HCT116 (cell line): ENCODE data around the gene FNDC3B. TPM values are rescaled to one million over a fixed set of nuclear protein-coding genes. Genes with fewer than 3 reads are reported as not detected.

ENCODE experiments used
- ATAC-seq: fragments of 200-7000 bp; cut with Tn5 transposase; 2 replicates; pipeline ENCODE4 v1.9.1; 2020; ENCODE audit warnings: mild to moderate bottlenecking, moderate library complexity
- BruUV-seq: library from RNA; stranded (reverse); fragments of 400-500 nt; replicated peaks from 2 replicates; lab custom pipeline; 2021; lab: Mats Ljungman, UMichigan
- CTCF ChIA-PET: fragments of 300-600 bp; sonication (Branson Sonifier 250); formaldehyde crosslinking; loops from one replicate; lab custom pipeline; 2021; ENCODE audit warnings: antibody characterized with exemption; lab: Charles Lee
- POLR2A ChIA-PET: fragments of 300-600, 350-600 bp; sonication (Branson Sonifier 250); formaldehyde crosslinking; loops from one replicate; lab custom pipeline; 2021; ENCODE audit warnings: antibody characterized with exemption; lab: Charles Lee
- RAD21 ChIA-PET, 2 experiments: fragments of 300-600 bp; sonication (Branson Sonifier 250); formaldehyde crosslinking; loops; one replicate each; lab custom pipeline; 2023; ENCODE audit warnings: low total read pairs in 2 of 2; ENCODE audit not compliant: uncharacterized antibody in 2 of 2, unreplicated experiment in 2 of 2, low non-redundant PET in 1 of 2; lab: Charles Lee
- DNase-seq: peaks from one replicate; pipeline ENCODE4 v3.0.0-alpha.2; 2010; ENCODE audit warnings: low read depth, low spot score
- H2AFZ ChIP-seq: fragments of 200-600 bp; shearing (Covaris generic), sonication (generic); 2 replicates; pipeline ENCODE4 v1.6.1; 2017; ENCODE audit warnings: low read depth, mixed run types, mixed read lengths, antibody characterized with exemption, low read length; ENCODE audit not compliant: poor library complexity, severe bottlenecking
- H3K27ac ChIP-seq: 2 replicates; pipeline ENCODE4 v1.5.1; 2012; ENCODE audit warnings: low read depth, low read length
- H3K27me3 ChIP-seq: fragments of 200-600 bp; sonication (generic); 2 replicates; pipeline ENCODE4 v1.6.1; 2016; ENCODE audit warnings: mixed run types, low read length, mixed read lengths; ENCODE audit not compliant: insufficient read depth
- H3K36me3 ChIP-seq, 2 experiments: fragments of 200-500 bp in 1 of 2; fragments of 200-600 bp in 1 of 2; sonication (Bioruptor generic) in 1 of 2; sonication (generic) in 1 of 2; 2 replicates each; pipeline versions ENCODE4 v1.5.1 to v1.6.1; 2014 to 2016; ENCODE audit warnings: low read length in 2 of 2, inconsistent platforms in 1 of 2, mixed read lengths in 1 of 2, mixed run types in 1 of 2; ENCODE audit not compliant: insufficient read depth in 2 of 2, control insufficient read depth in 1 of 2
- H3K4me1 ChIP-seq, 2 experiments: fragments of 200-600 bp in 1 of 2; sonication (generic) in 1 of 2; 2 replicates each; pipeline versions ENCODE4 v1.5.1 to v1.6.1; 2012 to 2017; ENCODE audit warnings: low read length in 2 of 2, inconsistent platforms in 1 of 2, mild to moderate bottlenecking in 1 of 2, mixed read lengths in 1 of 2, mixed run types in 1 of 2, moderate library complexity in 1 of 2; ENCODE audit not compliant: insufficient read depth in 2 of 2, control insufficient read depth in 1 of 2
- H3K4me2 ChIP-seq: fragments of 200-600 bp; sonication (generic); 2 replicates; pipeline ENCODE4 v1.6.1; 2017; ENCODE audit warnings: mixed run types, low read length, mixed read lengths
- H3K4me3 ChIP-seq, 2 experiments: fragments of 200-600 bp in 1 of 2; sonication (generic) in 1 of 2; replicated peaks in 1 of 2; 2 replicates each; pipeline ENCODE4 v1.5.1; 2011 to 2016; ENCODE audit warnings: low read length in 2 of 2, control low read depth in 1 of 2, low read depth in 1 of 2, mild to moderate bottlenecking in 1 of 2, mixed read lengths in 1 of 2, mixed run types in 1 of 2
- H3K79me2 ChIP-seq: fragments of 200-600 bp; sonication (generic); 2 replicates; pipeline ENCODE4 v1.6.1; 2017; ENCODE audit warnings: mild to moderate bottlenecking, mixed run types, low read length, moderate library complexity, mixed read lengths; ENCODE audit not compliant: insufficient read depth
- H3K9ac ChIP-seq: fragments of 200-600 bp; sonication (generic); 2 replicates; pipeline ENCODE4 v1.6.1; 2016; ENCODE audit warnings: low read length, mixed read lengths
- H3K9me2 ChIP-seq: fragments of 200-600 bp; sonication (generic), shearing (Covaris generic); 2 replicates; pipeline ENCODE4 v1.6.1; 2017; ENCODE audit warnings: mixed run types, mild to moderate bottlenecking, moderate library complexity; ENCODE audit not compliant: insufficient read depth
- H3K9me3 ChIP-seq, 2 experiments: fragments of 200-500 bp in 1 of 2; fragments of 200-600 bp in 1 of 2; sonication (Bioruptor generic) in 1 of 2; sonication (generic) in 1 of 2; 2 replicates each; pipeline ENCODE4 v1.6.1; 2014 to 2017; ENCODE audit warnings: low read length in 2 of 2, mixed read lengths in 2 of 2, inconsistent platforms in 1 of 2, low read depth in 1 of 2, mild to moderate bottlenecking in 1 of 2, mixed run types in 1 of 2, moderate library complexity in 1 of 2; ENCODE audit not compliant: control insufficient read depth in 1 of 2, insufficient read depth in 1 of 2
- H4K20me1 ChIP-seq: fragments of 200-600 bp; sonication (generic), shearing (Covaris generic); 2 replicates; pipeline ENCODE4 v1.6.1; 2017; ENCODE audit warnings: mixed run types, mild to moderate bottlenecking, moderate library complexity; ENCODE audit not compliant: insufficient read depth
- CEBPB ChIP-seq: IDR thresholded peaks from 2 replicates; pipeline ENCODE4 v1.6.1; 2012; ENCODE audit warnings: low read depth
- EGR1 ChIP-seq: IDR thresholded peaks from 2 replicates; pipeline ENCODE4 v1.6.1; 2012; ENCODE audit warnings: low read depth
- EZH2 ChIP-seq: fragments of 200-600 bp; sonication (generic); IDR thresholded peaks from 2 replicates; pipeline ENCODE4 v1.6.1; 2017; ENCODE audit warnings: antibody characterized with exemption, mixed run types
- FOSL1 ChIP-seq: IDR thresholded peaks from 2 replicates; pipeline ENCODE4 v1.6.1; 2012; ENCODE audit warnings: low read depth
- JUND ChIP-seq: IDR thresholded peaks from 2 replicates; pipeline ENCODE4 v1.6.1; 2012
- POLR2AphosphoS5 ChIP-seq: IDR thresholded peaks from 2 replicates; pipeline ENCODE4 v1.6.1; 2011; ENCODE audit warnings: mild to moderate bottlenecking, low read depth, low read length, moderate library complexity
- SIN3A ChIP-seq: IDR thresholded peaks from 2 replicates; pipeline ENCODE4 v1.6.1; 2012; ENCODE audit warnings: low read depth
- TCF7L2 ChIP-seq: IDR thresholded peaks from 2 replicates; pipeline ENCODE4 v1.7.0; 2011; ENCODE audit warnings: borderline replicate concordance, inconsistent platforms; ENCODE audit not compliant: insufficient read depth, insufficient read length; ENCODE audit errors: extremely low read depth
- ZNF274 ChIP-seq: fragments of 200-500 bp; sonication (Bioruptor generic); IDR thresholded peaks from 2 replicates; pipeline ENCODE4 v1.6.1; 2014; ENCODE audit warnings: mild to moderate bottlenecking, low read depth, low read length, inconsistent platforms
- intact Hi-C: fragments of 100-400 bp; cut with micrococcal nuclease; formaldehyde crosslinking; loops from 2 replicates; pipeline ENCODE4 v1.10.0; 2022
- total RNA-seq: library from RNA; stranded (reverse); gene quantifications from one replicate; pipeline ENCODE4 v1.2.1, GENCODE V29; 2021; ENCODE audit not compliant: unreplicated experiment
- TF ChIP-seq, protein P1 (sequence below), 3 experiments: fragments of 200-600 bp in 1 of 3; sonication (generic) in 1 of 3; IDR thresholded peaks in 2 of 3; conservative IDR thresholded peaks in 1 of 3; 2 replicates each; pipeline ENCODE4 v1.5.1; 2012 to 2017; ENCODE audit warnings: low read depth in 2 of 3, low read length in 2 of 3, antibody characterized with exemption in 1 of 3, borderline replicate concordance in 1 of 3, control low read depth in 1 of 3, mild to moderate bottlenecking in 1 of 3, mixed read lengths in 1 of 3, mixed run types in 1 of 3, moderate library complexity in 1 of 3; ENCODE audit not compliant: insufficient read depth in 1 of 3
- TF ChIP-seq, protein P2 (sequence below): IDR thresholded peaks from 2 replicates; pipeline ENCODE4 v1.6.1; 2012
- TF ChIP-seq, protein P3 (sequence below): IDR thresholded peaks from 2 replicates; pipeline ENCODE4 v1.6.1; 2012; ENCODE audit warnings: low read depth

The FNDC3B gene
- total RNA-seq, 1 experiment from 2014 or later: 45.7 TPM

DNA sequence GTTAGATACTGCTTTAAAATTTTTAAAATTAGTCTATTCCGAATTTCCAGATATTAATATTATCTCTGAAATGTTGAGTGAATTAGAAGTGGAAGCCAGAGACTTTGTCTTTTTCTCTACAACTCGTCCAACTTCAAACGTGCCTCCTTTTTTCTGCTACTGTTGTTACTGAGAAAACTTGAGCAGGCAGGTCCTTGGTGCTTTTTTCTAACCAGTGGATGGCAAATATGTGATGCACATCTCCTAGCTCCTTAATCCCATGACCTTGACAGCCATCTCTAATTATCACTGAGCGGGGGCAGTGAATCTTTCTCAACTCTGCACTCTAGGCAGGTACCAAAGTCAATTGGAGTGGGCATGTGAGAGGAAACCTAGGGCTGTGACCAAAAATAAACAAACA is 50.7 kb downstream of the FNDC3B start (continued):
- TF ChIP-seq ZNF274 (no peak), CEBPB (no peak), JUND (no peak), SIN3A (no peak), FOSL1 (no peak), POLR2AphosphoS5 (no peak), EZH2 (no peak)
- TF ChIP-seq, protein P1, sequence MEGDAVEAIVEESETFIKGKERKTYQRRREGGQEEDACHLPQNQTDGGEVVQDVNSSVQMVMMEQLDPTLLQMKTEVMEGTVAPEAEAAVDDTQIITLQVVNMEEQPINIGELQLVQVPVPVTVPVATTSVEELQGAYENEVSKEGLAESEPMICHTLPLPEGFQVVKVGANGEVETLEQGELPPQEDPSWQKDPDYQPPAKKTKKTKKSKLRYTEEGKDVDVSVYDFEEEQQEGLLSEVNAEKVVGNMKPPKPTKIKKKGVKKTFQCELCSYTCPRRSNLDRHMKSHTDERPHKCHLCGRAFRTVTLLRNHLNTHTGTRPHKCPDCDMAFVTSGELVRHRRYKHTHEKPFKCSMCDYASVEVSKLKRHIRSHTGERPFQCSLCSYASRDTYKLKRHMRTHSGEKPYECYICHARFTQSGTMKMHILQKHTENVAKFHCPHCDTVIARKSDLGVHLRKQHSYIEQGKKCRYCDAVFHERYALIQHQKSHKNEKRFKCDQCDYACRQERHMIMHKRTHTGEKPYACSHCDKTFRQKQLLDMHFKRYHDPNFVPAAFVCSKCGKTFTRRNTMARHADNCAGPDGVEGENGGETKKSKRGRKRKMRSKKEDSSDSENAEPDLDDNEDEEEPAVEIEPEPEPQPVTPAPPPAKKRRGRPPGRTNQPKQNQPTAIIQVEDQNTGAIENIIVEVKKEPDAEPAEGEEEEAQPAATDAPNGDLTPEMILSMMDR (IDR thresholded peaks at IDR 0.05 in 2 of 3, conservative IDR thresholded peaks at IDR 0.05 in 1 of 3; ENCODE audit: borderline replicate concordance in 1 of 3, insufficient read depth in 1 of 3, low read depth in 2 of 3, low read length in 2 of 3): no peak
- TF ChIP-seq, protein P2, sequence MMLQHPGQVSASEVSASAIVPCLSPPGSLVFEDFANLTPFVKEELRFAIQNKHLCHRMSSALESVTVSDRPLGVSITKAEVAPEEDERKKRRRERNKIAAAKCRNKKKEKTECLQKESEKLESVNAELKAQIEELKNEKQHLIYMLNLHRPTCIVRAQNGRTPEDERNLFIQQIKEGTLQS: no peak

DNA sequence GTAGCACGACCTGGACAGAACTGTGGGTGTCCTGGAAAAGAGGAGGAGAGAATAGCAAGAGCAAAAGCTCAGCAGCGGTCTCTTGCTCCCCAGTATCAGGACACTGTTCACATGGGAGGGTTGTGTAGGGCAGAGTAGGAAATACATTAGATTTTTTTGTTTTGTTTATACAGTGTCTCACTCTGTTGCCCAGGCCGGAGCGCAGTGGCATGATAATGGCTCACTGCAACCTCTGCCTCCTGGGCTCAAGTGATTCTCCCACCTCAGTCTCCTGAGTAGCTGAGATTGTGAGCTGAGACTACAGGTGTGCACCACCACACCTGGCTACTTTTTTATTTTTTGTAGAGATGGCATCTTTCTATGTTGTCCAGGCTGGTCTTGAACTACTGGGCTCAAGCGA is 53.3 kb downstream of the FNDC3B start:
- Histone ChIP-seq H3K4me2 (no peak overlapping the region), H2AFZ (no peak overlapping the region), H3K9me2 (no peaks in the 10 kb centered on the region), H3K27me3 (no peaks in the 10 kb centered on the region), H3K36me3 (no peaks in the 10 kb centered on the region), H3K9me3 (no peaks in the 10 kb centered on the region), H4K20me1 (no peaks in the 10 kb centered on the region; the same call in 1 of the 2 replicates), H3K79me2 (peaks cover 38% of the 10 kb centered on the region), H3K9ac (no peak overlapping the region), H3K4me1 (peaks cover 0 to 13% of the 10 kb centered on the region in 2 experiments; a peak in 1 of 4 replicates), H3K27ac (no peak overlapping the region), H3K4me3 (no peak overlapping the region)
- intact Hi-C loops: no loop called here
- DNase-seq (no peak), ATAC-seq (no peak)
- POLR2A ChIA-PET: interaction anchor here (0.6 kb wide), 1 partner anchor 681 kb away, joined by 3 read pairs; no protein-coding TSS in a partner anchor
- CTCF ChIA-PET: no interaction called here
- TF ChIP-seq POLR2AphosphoS5 (no peak), EGR1 (no peak), JUND (no peak), TCF7L2 (no peak), ZNF274 (no peak)
- TF ChIP-seq, protein P3, sequence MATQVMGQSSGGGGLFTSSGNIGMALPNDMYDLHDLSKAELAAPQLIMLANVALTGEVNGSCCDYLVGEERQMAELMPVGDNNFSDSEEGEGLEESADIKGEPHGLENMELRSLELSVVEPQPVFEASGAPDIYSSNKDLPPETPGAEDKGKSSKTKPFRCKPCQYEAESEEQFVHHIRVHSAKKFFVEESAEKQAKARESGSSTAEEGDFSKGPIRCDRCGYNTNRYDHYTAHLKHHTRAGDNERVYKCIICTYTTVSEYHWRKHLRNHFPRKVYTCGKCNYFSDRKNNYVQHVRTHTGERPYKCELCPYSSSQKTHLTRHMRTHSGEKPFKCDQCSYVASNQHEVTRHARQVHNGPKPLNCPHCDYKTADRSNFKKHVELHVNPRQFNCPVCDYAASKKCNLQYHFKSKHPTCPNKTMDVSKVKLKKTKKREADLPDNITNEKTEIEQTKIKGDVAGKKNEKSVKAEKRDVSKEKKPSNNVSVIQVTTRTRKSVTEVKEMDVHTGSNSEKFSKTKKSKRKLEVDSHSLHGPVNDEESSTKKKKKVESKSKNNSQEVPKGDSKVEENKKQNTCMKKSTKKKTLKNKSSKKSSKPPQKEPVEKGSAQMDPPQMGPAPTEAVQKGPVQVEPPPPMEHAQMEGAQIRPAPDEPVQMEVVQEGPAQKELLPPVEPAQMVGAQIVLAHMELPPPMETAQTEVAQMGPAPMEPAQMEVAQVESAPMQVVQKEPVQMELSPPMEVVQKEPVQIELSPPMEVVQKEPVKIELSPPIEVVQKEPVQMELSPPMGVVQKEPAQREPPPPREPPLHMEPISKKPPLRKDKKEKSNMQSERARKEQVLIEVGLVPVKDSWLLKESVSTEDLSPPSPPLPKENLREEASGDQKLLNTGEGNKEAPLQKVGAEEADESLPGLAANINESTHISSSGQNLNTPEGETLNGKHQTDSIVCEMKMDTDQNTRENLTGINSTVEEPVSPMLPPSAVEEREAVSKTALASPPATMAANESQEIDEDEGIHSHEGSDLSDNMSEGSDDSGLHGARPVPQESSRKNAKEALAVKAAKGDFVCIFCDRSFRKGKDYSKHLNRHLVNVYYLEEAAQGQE: no peak
- RAD21 ChIA-PET: no interaction called here
- BruUV-seq: no TSS peak
